ENCODE measurements around the gene RAD51B. TPM values are rescaled to one million over a fixed set of nuclear protein-coding genes. Genes with fewer than 3 reads are reported as not detected.

RAD51B gene
- total RNA-seq, 4 donors from 2014 or later: 6.2 to 39.9 (median 12.9) TPM

DNA sequence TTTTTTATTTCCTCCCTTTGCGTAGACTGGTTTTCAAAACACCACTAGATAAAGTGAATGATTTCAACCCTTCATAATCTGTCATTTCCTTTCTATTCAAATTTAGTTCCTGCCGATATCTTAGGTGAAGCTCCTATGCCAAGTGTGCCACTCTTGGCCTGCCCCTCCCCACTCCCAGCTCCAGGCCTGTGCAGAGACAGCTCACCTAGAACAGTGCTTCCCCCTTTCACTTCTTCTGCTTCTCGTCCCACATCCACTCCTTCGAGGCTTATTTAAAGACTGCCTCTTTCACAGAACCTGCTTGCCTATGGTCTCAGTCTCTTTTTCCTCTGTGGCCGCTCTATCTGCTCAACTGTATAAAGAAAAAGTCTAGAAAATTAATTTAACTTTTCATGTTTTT lies 473.8 kb downstream of the RAD51B start:
- TF ChIP-seq, protein P1, sequence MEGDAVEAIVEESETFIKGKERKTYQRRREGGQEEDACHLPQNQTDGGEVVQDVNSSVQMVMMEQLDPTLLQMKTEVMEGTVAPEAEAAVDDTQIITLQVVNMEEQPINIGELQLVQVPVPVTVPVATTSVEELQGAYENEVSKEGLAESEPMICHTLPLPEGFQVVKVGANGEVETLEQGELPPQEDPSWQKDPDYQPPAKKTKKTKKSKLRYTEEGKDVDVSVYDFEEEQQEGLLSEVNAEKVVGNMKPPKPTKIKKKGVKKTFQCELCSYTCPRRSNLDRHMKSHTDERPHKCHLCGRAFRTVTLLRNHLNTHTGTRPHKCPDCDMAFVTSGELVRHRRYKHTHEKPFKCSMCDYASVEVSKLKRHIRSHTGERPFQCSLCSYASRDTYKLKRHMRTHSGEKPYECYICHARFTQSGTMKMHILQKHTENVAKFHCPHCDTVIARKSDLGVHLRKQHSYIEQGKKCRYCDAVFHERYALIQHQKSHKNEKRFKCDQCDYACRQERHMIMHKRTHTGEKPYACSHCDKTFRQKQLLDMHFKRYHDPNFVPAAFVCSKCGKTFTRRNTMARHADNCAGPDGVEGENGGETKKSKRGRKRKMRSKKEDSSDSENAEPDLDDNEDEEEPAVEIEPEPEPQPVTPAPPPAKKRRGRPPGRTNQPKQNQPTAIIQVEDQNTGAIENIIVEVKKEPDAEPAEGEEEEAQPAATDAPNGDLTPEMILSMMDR (IDR thresholded peaks at IDR 0.05): no peak
- TF ChIP-seq POLR2A (IDR thresholded peaks at IDR 0.05): no peak
- intact Hi-C loops (cut with DNase I): no loop called here
- H3K4me3 ChIP-seq: no peak overlapping the region
- no peaks in the 10 kb centered on the region for H3K36me3 ChIP-seq
- 58 to 64% methylated on average over 5 of the region's 5 CpGs for WGBS, 2 donors
- H3K27ac ChIP-seq: no peak overlapping the region
- no peaks in the 10 kb centered on the region for H3K9me3 ChIP-seq
- no peaks in the 10 kb centered on the region for H3K27me3 ChIP-seq
- no peak for DNase-seq
- H3K4me1 ChIP-seq: peaks cover 0 to 39% (median 0%) of the 10 kb centered on the region in 3 donors

- peaks cover 0 to 39% (median 0%) of the 10 kb centered on the region in 3 donors for H3K4me1 ChIP-seq
- TF ChIP-seq POLR2A (IDR thresholded peaks at IDR 0.05): no peak
- TF ChIP-seq, protein P1 (IDR thresholded peaks at IDR 0.05): no peak
- no peak for DNase-seq
- WGBS, 2 donors: 68 to 92% methylated on average over 4 to 6 of the region's 8 CpGs
- intact Hi-C loops (cut with DNase I): no loop called here
- peak overlapping the region in 2 of 4 donors; percentile 10 for H3K27ac ChIP-seq
- no peaks in the 10 kb centered on the region for H3K27me3 ChIP-seq
- no peak overlapping the region for H3K4me3 ChIP-seq
- H3K36me3 ChIP-seq: no peaks in the 10 kb centered on the region
- H3K9me3 ChIP-seq: no peaks in the 10 kb centered on the region
Measured at GRCh38 chr14:68295316-68295816, 475.8 kb downstream of the RAD51B start.

- Histone ChIP-seq H3K27ac (peak overlapping the region in 2 of 4 donors; percentile 7 to 15), H3K4me3 (no peak overlapping the region), H3K36me3 (no peaks in the 10 kb centered on the region), H3K27me3 (no peaks in the 10 kb centered on the region), H3K9me3 (peaks cover 0 to under 1% (median 0%) of the 10 kb centered on the region in 3 donors), H3K4me1 (peaks cover 0 to 39% (median 0%) of the 10 kb centered on the region in 3 donors)
- no peak for DNase-seq
- intact Hi-C loops (cut with DNase I): no loop called here
- WGBS, 2 donors: 73 to 76% methylated on average over 4 of the region's 4 CpGs
- TF ChIP-seq, protein P1 (IDR thresholded peaks at IDR 0.05): no peak
- TF ChIP-seq POLR2A (IDR thresholded peaks at IDR 0.05): no peak
Measured at GRCh38 chr14:68297039-68297438, 477.5 kb downstream of the RAD51B start.

DNA sequence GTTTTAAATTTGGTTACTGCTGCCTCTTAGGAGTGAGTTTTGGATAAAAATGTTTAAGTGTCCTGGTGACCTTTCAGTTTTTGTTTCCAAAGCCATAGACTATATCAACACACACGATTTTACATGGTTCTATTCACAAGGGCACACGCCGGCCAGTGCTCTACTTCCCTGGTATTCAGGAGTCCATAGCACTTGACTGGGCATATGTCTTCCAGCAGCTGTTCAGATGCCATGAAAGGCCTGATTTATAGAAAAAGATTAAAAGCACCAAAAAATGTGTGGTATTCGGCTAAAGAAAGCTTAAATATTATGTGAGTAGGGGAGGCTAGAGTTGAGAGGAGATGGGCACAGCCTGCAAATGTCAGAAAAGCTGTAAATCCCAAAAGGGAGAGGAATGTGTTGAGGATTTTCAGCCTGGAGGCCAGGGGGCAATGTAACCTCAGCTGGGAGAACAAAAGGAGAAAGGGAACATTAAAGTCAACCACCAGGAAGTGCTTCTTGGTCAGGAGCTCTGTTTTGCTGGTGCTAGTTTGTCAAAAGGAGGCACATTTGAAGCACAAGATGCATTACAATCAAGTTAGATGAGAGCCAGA lies 478.4 kb downstream of the RAD51B start:
- WGBS, 2 donors: 85 to 87% methylated on average over 4 of the region's 4 CpGs
- DNase-seq: no peak
- Histone ChIP-seq H3K27ac (peak overlapping the region in 1 of 4 donors; percentile 15), H3K4me1 (peaks cover 0 to 32% (median 0%) of the 10 kb centered on the region in 3 donors), H3K27me3 (no peaks in the 10 kb centered on the region), H3K36me3 (no peaks in the 10 kb centered on the region), H3K4me3 (no peak overlapping the region), H3K9me3 (peaks cover 0 to 10% (median 4%) of the 10 kb centered on the region in 3 donors)
- TF ChIP-seq, protein P1 (IDR thresholded peaks at IDR 0.05): no peak
- TF ChIP-seq POLR2A (IDR thresholded peaks at IDR 0.05): no peak
- intact Hi-C loops (cut with DNase I): no loop called here

GRCh38 chr14:68300608-68301007 lies 481.0 kb downstream of the RAD51B start:
- no peaks in the 10 kb centered on the region for H3K27me3 ChIP-seq
- no peak for DNase-seq
- H3K27ac ChIP-seq: no peak overlapping the region
- H3K9me3 ChIP-seq: peaks cover 0 to 11% (median 4%) of the 10 kb centered on the region in 3 donors
- TF ChIP-seq, protein P1 (IDR thresholded peaks at IDR 0.05): no peak
- TF ChIP-seq POLR2A (IDR thresholded peaks at IDR 0.05): no peak
- H3K36me3 ChIP-seq: no peaks in the 10 kb centered on the region
- WGBS, 2 donors: 94 to 97% methylated on average over 4 of the region's 4 CpGs
- H3K4me1 ChIP-seq: peaks cover 0 to 12% (median 0%) of the 10 kb centered on the region in 3 donors
- intact Hi-C loops (cut with DNase I): no loop called here
- no peak overlapping the region for H3K4me3 ChIP-seq
